HEK293 (cell line): Measurements from ENCODE around the gene OR6X1.
"Not testable (repeated sequence)": the region's sequence is repeated elsewhere in the genome, so short reads cannot be mapped to it uniquely, and the experiment has no call there.

Source experiments
- AEBP2 ChIP-seq: fragments of 450-650 bp; formaldehyde crosslinking; IDR thresholded peaks from 2 replicates; pipeline ENCODE4 v1.5.1; 2016; ENCODE audit warnings: missing biosample characterization, missing genetic modification characterization, borderline replicate concordance
- BCL11A ChIP-seq: fragments of 450-650 bp; formaldehyde crosslinking; IDR thresholded peaks from 2 replicates; pipeline ENCODE4 v1.5.1; 2016; ENCODE audit warnings: low read depth, missing biosample characterization, missing genetic modification characterization
- PATZ1 ChIP-seq: fragments of 450-650 bp; formaldehyde crosslinking; IDR thresholded peaks from 2 replicates; pipeline ENCODE4 v1.5.1; 2016; ENCODE audit warnings: missing biosample characterization, missing genetic modification characterization
- RBAK ChIP-seq: fragments of 450-650 bp; formaldehyde crosslinking; IDR thresholded peaks from 2 replicates; pipeline ENCODE4 v1.5.1; 2016; ENCODE audit warnings: missing biosample characterization, missing genetic modification characterization
- SP2 ChIP-seq: fragments of 450-650 bp; formaldehyde crosslinking; IDR thresholded peaks from 2 replicates; pipeline ENCODE4 v1.5.1; 2016; ENCODE audit warnings: missing biosample characterization, missing genetic modification characterization
- YY1 ChIP-seq: fragments of 450-650 bp; formaldehyde crosslinking; IDR thresholded peaks from 2 replicates; pipeline ENCODE4 v1.5.1; 2018; ENCODE audit warnings: missing biosample characterization, missing genetic modification characterization
- ZBTB10 ChIP-seq: fragments of 450-650 bp; formaldehyde crosslinking; IDR thresholded peaks from 2 replicates; pipeline ENCODE4 v1.5.1; 2016; ENCODE audit warnings: missing biosample characterization, missing genetic modification characterization
- ZBTB21 ChIP-seq: fragments of 450-650 bp; formaldehyde crosslinking; IDR thresholded peaks from 2 replicates; pipeline ENCODE4 v1.5.1; 2017; ENCODE audit warnings: missing biosample characterization, missing genetic modification characterization
- ZNF114 ChIP-seq: fragments of 450-650 bp; formaldehyde crosslinking; IDR thresholded peaks from 2 replicates; pipeline ENCODE4 v1.5.0; 2017; ENCODE audit warnings: missing biosample characterization, missing genetic modification characterization
- ZNF214 ChIP-seq: fragments of 450-650 bp; formaldehyde crosslinking; IDR thresholded peaks from 2 replicates; pipeline ENCODE4 v1.5.1; 2017; ENCODE audit warnings: missing biosample characterization, mild to moderate bottlenecking, missing genetic modification characterization, borderline replicate concordance
- ZNF350 ChIP-seq: fragments of 450-650 bp; formaldehyde crosslinking; IDR thresholded peaks from 2 replicates; pipeline ENCODE4 v1.5.0; 2017; ENCODE audit warnings: missing biosample characterization, mild to moderate bottlenecking, missing genetic modification characterization
- ZNF580 ChIP-seq: fragments of 450-650 bp; formaldehyde crosslinking; IDR thresholded peaks from 2 replicates; pipeline ENCODE4 v1.5.1; 2016; ENCODE audit warnings: missing biosample characterization, missing genetic modification characterization
- TF ChIP-seq, protein P1 (sequence below): fragments of 450-650 bp; formaldehyde crosslinking; IDR thresholded peaks from 2 replicates; pipeline ENCODE4 v1.5.1; 2016; ENCODE audit warnings: missing biosample characterization, missing genetic modification characterization
- TF ChIP-seq, protein P2 (sequence below): fragments of 450-650 bp; formaldehyde crosslinking; IDR thresholded peaks from 2 replicates; pipeline ENCODE4 v1.5.1; 2016; ENCODE audit warnings: missing biosample characterization, missing genetic modification characterization

- TF ChIP-seq, protein P1, sequence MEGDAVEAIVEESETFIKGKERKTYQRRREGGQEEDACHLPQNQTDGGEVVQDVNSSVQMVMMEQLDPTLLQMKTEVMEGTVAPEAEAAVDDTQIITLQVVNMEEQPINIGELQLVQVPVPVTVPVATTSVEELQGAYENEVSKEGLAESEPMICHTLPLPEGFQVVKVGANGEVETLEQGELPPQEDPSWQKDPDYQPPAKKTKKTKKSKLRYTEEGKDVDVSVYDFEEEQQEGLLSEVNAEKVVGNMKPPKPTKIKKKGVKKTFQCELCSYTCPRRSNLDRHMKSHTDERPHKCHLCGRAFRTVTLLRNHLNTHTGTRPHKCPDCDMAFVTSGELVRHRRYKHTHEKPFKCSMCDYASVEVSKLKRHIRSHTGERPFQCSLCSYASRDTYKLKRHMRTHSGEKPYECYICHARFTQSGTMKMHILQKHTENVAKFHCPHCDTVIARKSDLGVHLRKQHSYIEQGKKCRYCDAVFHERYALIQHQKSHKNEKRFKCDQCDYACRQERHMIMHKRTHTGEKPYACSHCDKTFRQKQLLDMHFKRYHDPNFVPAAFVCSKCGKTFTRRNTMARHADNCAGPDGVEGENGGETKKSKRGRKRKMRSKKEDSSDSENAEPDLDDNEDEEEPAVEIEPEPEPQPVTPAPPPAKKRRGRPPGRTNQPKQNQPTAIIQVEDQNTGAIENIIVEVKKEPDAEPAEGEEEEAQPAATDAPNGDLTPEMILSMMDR = not testable (repeated sequence)
- not testable (repeated sequence) for TF ChIP-seq ZNF214; ZBTB21; ZNF114 (tag by site-specific recombination); BCL11A (tag by site-specific recombination); RBAK (tag by site-specific recombination); ZNF350 (tag by site-specific recombination); SP2 (tag by site-specific recombination); AEBP2 (tag by site-specific recombination); YY1 (tag by site-specific recombination); ZNF580; PATZ1; ZBTB10 (tag by site-specific recombination)
- TF ChIP-seq, protein P2, sequence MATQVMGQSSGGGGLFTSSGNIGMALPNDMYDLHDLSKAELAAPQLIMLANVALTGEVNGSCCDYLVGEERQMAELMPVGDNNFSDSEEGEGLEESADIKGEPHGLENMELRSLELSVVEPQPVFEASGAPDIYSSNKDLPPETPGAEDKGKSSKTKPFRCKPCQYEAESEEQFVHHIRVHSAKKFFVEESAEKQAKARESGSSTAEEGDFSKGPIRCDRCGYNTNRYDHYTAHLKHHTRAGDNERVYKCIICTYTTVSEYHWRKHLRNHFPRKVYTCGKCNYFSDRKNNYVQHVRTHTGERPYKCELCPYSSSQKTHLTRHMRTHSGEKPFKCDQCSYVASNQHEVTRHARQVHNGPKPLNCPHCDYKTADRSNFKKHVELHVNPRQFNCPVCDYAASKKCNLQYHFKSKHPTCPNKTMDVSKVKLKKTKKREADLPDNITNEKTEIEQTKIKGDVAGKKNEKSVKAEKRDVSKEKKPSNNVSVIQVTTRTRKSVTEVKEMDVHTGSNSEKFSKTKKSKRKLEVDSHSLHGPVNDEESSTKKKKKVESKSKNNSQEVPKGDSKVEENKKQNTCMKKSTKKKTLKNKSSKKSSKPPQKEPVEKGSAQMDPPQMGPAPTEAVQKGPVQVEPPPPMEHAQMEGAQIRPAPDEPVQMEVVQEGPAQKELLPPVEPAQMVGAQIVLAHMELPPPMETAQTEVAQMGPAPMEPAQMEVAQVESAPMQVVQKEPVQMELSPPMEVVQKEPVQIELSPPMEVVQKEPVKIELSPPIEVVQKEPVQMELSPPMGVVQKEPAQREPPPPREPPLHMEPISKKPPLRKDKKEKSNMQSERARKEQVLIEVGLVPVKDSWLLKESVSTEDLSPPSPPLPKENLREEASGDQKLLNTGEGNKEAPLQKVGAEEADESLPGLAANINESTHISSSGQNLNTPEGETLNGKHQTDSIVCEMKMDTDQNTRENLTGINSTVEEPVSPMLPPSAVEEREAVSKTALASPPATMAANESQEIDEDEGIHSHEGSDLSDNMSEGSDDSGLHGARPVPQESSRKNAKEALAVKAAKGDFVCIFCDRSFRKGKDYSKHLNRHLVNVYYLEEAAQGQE (tag by site-specific recombination) = not testable (repeated sequence)
Measured at GRCh38 chr11:123748349-123748748, 6.0 kb downstream of the OR6X1 start.
